NCI-H345 treated with DMSO at 0.1 percent for 48 hours (cell line): ENCODE data around the gene RNASEH2A.

Experiments used
- DNase-seq: peaks from one replicate; lab custom pipeline; 2025; ENCODE audit not compliant: unreplicated experiment; lab: John Stamatoyannopoulos, UW

The RNASEH2A gene

GRCh38 chr19:12806242-12807081 lies at the start of gene RNASEH2A:
TSS of gene RNASEH2A (plus strand) at chr19:12806584. CDS start at chr19:12806674, 90 bp downstream.
- peak; percentile 26 for DNase-seq

GRCh38 chr19:12757544-12758274 lies 48.7 kb upstream of the RNASEH2A start:
- DNase-seq: no peak

GRCh38 chr19:12759686-12760085 lies 46.7 kb upstream of the RNASEH2A start:
- no peak for DNase-seq

GRCh38 chr19:12763100-12763499 lies 43.3 kb upstream of the RNASEH2A start:
- no peak for DNase-seq

GRCh38 chr19:12764698-12765097 lies 41.7 kb upstream of the RNASEH2A start:
- no peak for DNase-seq

GRCh38 chr19:12766051-12766521 lies 40.3 kb upstream of the RNASEH2A start:
- DNase-seq: no peak

- no peak for DNase-seq
Measured at GRCh38 chr19:12767150-12767549, 39.2 kb upstream of the RNASEH2A start.

GRCh38 chr19:12767666-12768065 lies 38.7 kb upstream of the RNASEH2A start:
- no peak for DNase-seq

- no peak for DNase-seq
Measured at GRCh38 chr19:12769689-12770088, 36.7 kb upstream of the RNASEH2A start.

- no peak for DNase-seq
Measured at GRCh38 chr19:12770922-12771321, 35.5 kb upstream of the RNASEH2A start.

- DNase-seq: no peak
Measured at GRCh38 chr19:12772323-12772722, 34.1 kb upstream of the RNASEH2A start.

- DNase-seq: no peak
Measured at GRCh38 chr19:12773571-12773970, 32.8 kb upstream of the RNASEH2A start.

- DNase-seq: peak; percentile 24
Measured at GRCh38 chr19:12774588-12775555, 31.5 kb upstream of the RNASEH2A start, which contains the start of gene HOOK2. TSS of gene HOOK2 (minus strand) at chr19:12775552. CDS start at chr19:12775449, 103 bp downstream.

- no peak for DNase-seq
Measured at GRCh38 chr19:12777217-12778016, 29.0 kb upstream of the RNASEH2A start.

- no peak for DNase-seq
Measured at GRCh38 chr19:12778017-12778904, 28.1 kb upstream of the RNASEH2A start.

GRCh38 chr19:12778905-12779161 lies 27.6 kb upstream of the RNASEH2A start:
- no peak for DNase-seq

- no peak for DNase-seq
Measured at GRCh38 chr19:12779162-12779993, 27.0 kb upstream of the RNASEH2A start.

GRCh38 chr19:12782174-12782423 lies 24.3 kb upstream of the RNASEH2A start:
- no peak for DNase-seq
